SK-N-MC (cell line): ENCODE results near the gene TEX22.

Experiments used
- EZH2 ChIP-seq: fragments of 200-600 bp; sonication (generic); IDR thresholded peaks from one replicate; pipeline ENCODE4 v1.6.1; 2017; ENCODE audit warnings: antibody characterized with exemption
- FOXP2 ChIP-seq: optimal IDR thresholded peaks from 2 replicates; pipeline ENCODE3; 2011; ENCODE audit warnings: mild to moderate bottlenecking, moderate library complexity; ENCODE audit not compliant: insufficient read depth; ENCODE audit errors: extremely low read length, control extremely low read depth
- POLR2AphosphoS5 ChIP-seq: IDR thresholded peaks from 2 replicates; pipeline ENCODE4 v1.6.1; 2012; ENCODE audit warnings: mild to moderate bottlenecking, low read depth, low read length, borderline replicate concordance

DNA sequence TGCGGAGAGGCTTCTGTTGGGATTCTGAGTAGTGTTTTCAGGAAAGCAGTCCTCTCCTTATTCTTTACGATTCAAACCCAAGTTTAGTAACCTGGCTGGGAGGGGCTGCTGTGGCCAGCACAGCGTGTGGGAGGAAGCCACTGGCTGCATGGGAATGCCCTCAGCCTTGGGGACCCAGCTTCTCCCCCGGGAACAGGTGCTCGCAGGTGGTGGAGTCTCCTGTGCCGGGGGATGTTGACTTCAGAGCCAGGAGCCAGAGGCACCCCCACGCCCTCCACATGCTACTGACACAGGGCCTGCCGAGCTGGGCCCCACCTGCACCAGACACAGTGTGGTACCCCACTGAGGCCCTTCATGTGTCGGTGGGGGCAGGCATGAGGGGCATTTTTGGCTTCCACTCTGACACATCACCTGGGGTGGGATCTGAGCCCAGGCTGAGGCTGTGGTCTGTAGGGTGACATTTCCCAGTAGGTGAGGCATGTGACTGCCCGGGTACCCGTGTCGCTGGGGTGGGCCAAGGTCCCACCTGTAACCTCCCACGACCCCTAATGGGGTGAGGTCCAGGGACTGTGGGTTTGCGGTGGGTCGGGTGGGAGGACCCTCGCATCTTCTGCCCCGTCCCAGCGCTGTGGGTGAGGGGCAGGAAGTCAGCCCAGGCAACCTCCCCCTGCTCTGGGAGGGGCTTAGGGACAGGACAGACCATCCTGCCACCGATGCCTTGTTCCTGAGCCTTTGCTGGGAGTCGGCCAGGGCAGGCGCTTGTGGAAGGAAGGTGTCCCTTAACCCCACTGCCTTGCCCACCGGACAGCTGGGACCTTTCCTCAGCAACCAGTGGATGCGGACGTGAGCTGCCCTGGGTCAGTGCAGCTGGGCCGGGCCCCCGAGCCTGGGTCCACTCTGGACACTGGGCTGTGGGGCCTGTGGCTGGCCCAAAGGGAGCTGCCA is 47.8 kb downstream of the TEX22 start:
- TF ChIP-seq EZH2 (no peak), FOXP2 (no peak), POLR2AphosphoS5 (no peak)
